Neural cell (in vitro differentiated cells): Measurements from ENCODE around the gene LPIN1. TPM values are rescaled to one million over a fixed set of nuclear protein-coding genes. Genes with fewer than 3 reads are reported as not detected.

Experiments
- H2AFZ ChIP-seq: fragments of 200-600, 300-800 bp; sonication (generic), shearing (Covaris generic); 2 replicates; pipeline ENCODE4 v1.6.0; 2014; ENCODE audit warnings: low read depth, mild to moderate bottlenecking, antibody characterized with exemption, low read length, moderate library complexity
- H3F3A ChIP-seq: fragments of 200-600 bp; shearing (Covaris generic); 2 replicates; pipeline ENCODE4 v1.6.1; 2016; ENCODE audit warnings: mild to moderate bottlenecking, moderate library complexity, mixed read lengths, antibody characterized with exemption, low read length; ENCODE audit not compliant: insufficient read depth, poor library complexity, severe bottlenecking
- H3K27ac ChIP-seq: fragments of 200-600, 300-800 bp; sonication (generic), shearing (Covaris generic); 2 replicates; pipeline ENCODE4 v1.5.1; 2014; ENCODE audit warnings: mild to moderate bottlenecking, low read length, moderate library complexity
- H3K27me3 ChIP-seq: fragments of 300-800, 200-600 bp; sonication (generic), shearing (Covaris generic); 2 replicates; pipeline ENCODE4 v1.6.0; 2014; ENCODE audit warnings: mild to moderate bottlenecking, low read depth, low read length, moderate library complexity; ENCODE audit not compliant: insufficient read depth
- H3K36me3 ChIP-seq: fragments of 300-800, 200-600 bp; sonication (generic), shearing (Covaris generic); 2 replicates; pipeline ENCODE4 v1.5.1; 2014; ENCODE audit warnings: mild to moderate bottlenecking, antibody characterized with exemption, low read length, moderate library complexity; ENCODE audit not compliant: insufficient read depth
- H3K4me2 ChIP-seq: fragments of 300-800, 200-600 bp; sonication (generic), shearing (Covaris generic); 2 replicates; pipeline ENCODE4 v1.6.0; 2014; ENCODE audit warnings: mild to moderate bottlenecking, low read length
- H3K4me3 ChIP-seq: fragments of 300-800, 200-600 bp; sonication (generic), shearing (Covaris generic); 2 replicates; pipeline ENCODE4 v1.5.1; 2014; ENCODE audit warnings: mild to moderate bottlenecking, low read length, moderate library complexity
- H3K79me2 ChIP-seq: fragments of 200-600 bp; shearing (Covaris generic); replicated peaks from 2 replicates; pipeline ENCODE4 v1.6.0; 2014; ENCODE audit warnings: mild to moderate bottlenecking, low read length, moderate library complexity; ENCODE audit not compliant: insufficient read depth
- H3K9ac ChIP-seq: fragments of 300-800, 200-600 bp; sonication (generic), shearing (Covaris generic); 2 replicates; pipeline ENCODE4 v1.6.1; 2016; ENCODE audit warnings: mild to moderate bottlenecking, low read length, mixed read lengths
- H3K9me2 ChIP-seq: fragments of 200-600 bp; shearing (Covaris generic); 2 replicates; pipeline ENCODE4 v1.6.1; 2016; ENCODE audit warnings: mild to moderate bottlenecking, low read length, mixed read lengths; ENCODE audit not compliant: insufficient read depth
- H3K9me3 ChIP-seq: fragments of 200-600, 300-800 bp; sonication (generic), shearing (Covaris generic); 2 replicates; pipeline ENCODE4 v1.6.1; 2016; ENCODE audit warnings: mild to moderate bottlenecking, mixed run types, low read length, moderate library complexity, mixed read lengths
- H4K20me1 ChIP-seq: fragments of 200-600 bp; shearing (Covaris generic); 2 replicates; pipeline ENCODE4 v1.6.1; 2016; ENCODE audit warnings: mild to moderate bottlenecking, mixed run types; ENCODE audit not compliant: insufficient read depth
- CTCF ChIP-seq: fragments of 450-650 bp; IDR thresholded peaks from 2 replicates; pipeline ENCODE4 v1.5.1; 2014; ENCODE audit warnings: antibody characterized with exemption, mild to moderate bottlenecking, moderate library complexity; ENCODE audit not compliant: poor library complexity, severe bottlenecking
- EP300 ChIP-seq: fragments of 450-650 bp; conservative IDR thresholded peaks from 2 replicates; pipeline ENCODE4 v1.6.1; 2014; ENCODE audit warnings: antibody characterized with exemption, mild to moderate bottlenecking, moderate library complexity; ENCODE audit not compliant: poor library complexity, severe bottlenecking
- EZH2 ChIP-seq: fragments of 200-600, 300-800 bp; shearing (Covaris generic), sonication (generic); IDR thresholded peaks from 2 replicates; pipeline ENCODE4 v1.6.1; 2014; ENCODE audit warnings: antibody characterized with exemption, low read length, borderline replicate concordance, mild to moderate bottlenecking; ENCODE audit not compliant: insufficient read depth, poor library complexity, severe bottlenecking
- MXI1 ChIP-seq: fragments of 450-650 bp; conservative IDR thresholded peaks from 2 replicates; pipeline ENCODE4 v1.6.1; 2014; ENCODE audit warnings: antibody characterized with exemption, mild to moderate bottlenecking; ENCODE audit not compliant: poor library complexity, severe bottlenecking
- POLR2AphosphoS5 ChIP-seq: IDR thresholded peaks from 2 replicates; pipeline ENCODE4 v1.6.1; 2012
- RAD21 ChIP-seq: fragments of 450-650 bp; conservative IDR thresholded peaks from 2 replicates; pipeline ENCODE4 v1.6.1; 2014; ENCODE audit warnings: antibody characterized with exemption, mild to moderate bottlenecking, moderate library complexity
- SMC3 ChIP-seq: fragments of 450-650 bp; conservative IDR thresholded peaks from 2 replicates; pipeline ENCODE4 v1.6.1; 2014; ENCODE audit warnings: antibody characterized with exemption, mild to moderate bottlenecking, moderate library complexity; ENCODE audit not compliant: poor library complexity
- TAF1 ChIP-seq: IDR thresholded peaks from 2 replicates; pipeline ENCODE4 v1.6.1; 2012; ENCODE audit warnings: low read depth
- polyA plus RNA-seq: library from polyadenylated mRNA; depleted of rRNA; stranded (reverse); fragments of >200 nt; gene quantifications from 2 replicates; pipeline ENCODE4 v1.2.3, GENCODE V29; 2014
- TF ChIP-seq, protein P1 (sequence below): IDR thresholded peaks from 2 replicates; pipeline ENCODE4 v1.6.1; 2012; ENCODE audit warnings: borderline replicate concordance

Gene LPIN1
- polyA plus RNA-seq, 1 donor from 2014 or later = 47.5 TPM

DNA sequence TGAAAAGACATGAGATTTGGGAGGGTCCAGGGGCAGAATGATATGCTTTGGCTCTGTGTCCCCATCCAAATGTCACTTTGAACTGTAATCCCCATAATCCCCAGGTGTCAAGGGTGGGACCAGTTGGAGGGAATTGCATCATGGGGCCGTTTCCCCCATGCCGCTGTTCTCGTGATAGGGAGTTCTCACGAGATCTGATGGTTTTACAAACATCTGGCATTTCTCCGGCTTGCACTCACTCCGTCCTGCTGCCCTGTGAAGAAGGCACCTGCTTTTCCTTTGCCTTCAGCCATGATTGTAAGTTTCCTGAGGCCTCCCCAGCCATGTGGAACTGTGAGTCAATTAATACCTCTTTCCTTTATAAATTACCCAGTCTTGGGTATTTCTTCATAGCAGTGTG lies 51.4 kb downstream of the LPIN1 start:
- H3K36me3 ChIP-seq = peaks cover 14% of the 10 kb centered on the region
- H3K4me2 ChIP-seq = no peak overlapping the region
- no peak overlapping the region for H3K4me3 ChIP-seq
- H4K20me1 ChIP-seq = no peaks in the 10 kb centered on the region
- TF ChIP-seq CTCF (no peak), POLR2AphosphoS5 (no peak), RAD21 (no peak), EP300 (no peak), MXI1 (no peak)
- no peaks in the 10 kb centered on the region for H3F3A ChIP-seq
- no peaks in the 10 kb centered on the region for H3K9me2 ChIP-seq
- H3K9me3 ChIP-seq = no peaks in the 10 kb centered on the region
- no peaks in the 10 kb centered on the region for H3K27me3 ChIP-seq
- H3K27ac ChIP-seq = no peak overlapping the region
- H2AFZ ChIP-seq = no peak overlapping the region
- no peak overlapping the region for H3K9ac ChIP-seq
- H3K79me2 ChIP-seq = no peaks in the 10 kb centered on the region

GRCh38 chr2:11798701-11799435 lies 52.4 kb downstream of the LPIN1 start:
- no peaks in the 10 kb centered on the region for H3K9me3 ChIP-seq
- H3K79me2 ChIP-seq = no peaks in the 10 kb centered on the region
- no peak overlapping the region for H2AFZ ChIP-seq
- no peak overlapping the region for H3K4me3 ChIP-seq
- H3K9ac ChIP-seq = no peak overlapping the region
- H3K4me2 ChIP-seq = no peak overlapping the region
- H3K27me3 ChIP-seq = no peaks in the 10 kb centered on the region
- H4K20me1 ChIP-seq = no peaks in the 10 kb centered on the region
- no peaks in the 10 kb centered on the region for H3F3A ChIP-seq
- no peaks in the 10 kb centered on the region for H3K9me2 ChIP-seq
- peaks cover 5% of the 10 kb centered on the region for H3K36me3 ChIP-seq
- H3K27ac ChIP-seq = no peak overlapping the region
- TF ChIP-seq EP300 (no peak), CTCF (no peak), SMC3 (no peak), EZH2 (no peak), TAF1 (no peak), MXI1 (no peak), POLR2AphosphoS5 (no peak), RAD21 (no peak)
- TF ChIP-seq, protein P1, sequence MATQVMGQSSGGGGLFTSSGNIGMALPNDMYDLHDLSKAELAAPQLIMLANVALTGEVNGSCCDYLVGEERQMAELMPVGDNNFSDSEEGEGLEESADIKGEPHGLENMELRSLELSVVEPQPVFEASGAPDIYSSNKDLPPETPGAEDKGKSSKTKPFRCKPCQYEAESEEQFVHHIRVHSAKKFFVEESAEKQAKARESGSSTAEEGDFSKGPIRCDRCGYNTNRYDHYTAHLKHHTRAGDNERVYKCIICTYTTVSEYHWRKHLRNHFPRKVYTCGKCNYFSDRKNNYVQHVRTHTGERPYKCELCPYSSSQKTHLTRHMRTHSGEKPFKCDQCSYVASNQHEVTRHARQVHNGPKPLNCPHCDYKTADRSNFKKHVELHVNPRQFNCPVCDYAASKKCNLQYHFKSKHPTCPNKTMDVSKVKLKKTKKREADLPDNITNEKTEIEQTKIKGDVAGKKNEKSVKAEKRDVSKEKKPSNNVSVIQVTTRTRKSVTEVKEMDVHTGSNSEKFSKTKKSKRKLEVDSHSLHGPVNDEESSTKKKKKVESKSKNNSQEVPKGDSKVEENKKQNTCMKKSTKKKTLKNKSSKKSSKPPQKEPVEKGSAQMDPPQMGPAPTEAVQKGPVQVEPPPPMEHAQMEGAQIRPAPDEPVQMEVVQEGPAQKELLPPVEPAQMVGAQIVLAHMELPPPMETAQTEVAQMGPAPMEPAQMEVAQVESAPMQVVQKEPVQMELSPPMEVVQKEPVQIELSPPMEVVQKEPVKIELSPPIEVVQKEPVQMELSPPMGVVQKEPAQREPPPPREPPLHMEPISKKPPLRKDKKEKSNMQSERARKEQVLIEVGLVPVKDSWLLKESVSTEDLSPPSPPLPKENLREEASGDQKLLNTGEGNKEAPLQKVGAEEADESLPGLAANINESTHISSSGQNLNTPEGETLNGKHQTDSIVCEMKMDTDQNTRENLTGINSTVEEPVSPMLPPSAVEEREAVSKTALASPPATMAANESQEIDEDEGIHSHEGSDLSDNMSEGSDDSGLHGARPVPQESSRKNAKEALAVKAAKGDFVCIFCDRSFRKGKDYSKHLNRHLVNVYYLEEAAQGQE = no peak
